Right lobe of liver (tissue), 6 donors: ENCODE data around the gene SPATS2L. TPM values are rescaled to one million over a fixed set of nuclear protein-coding genes. Genes with fewer than 3 reads are reported as not detected.

Source experiments
- ATAC-seq, 4 donors: fragments of 200-7000 bp; cut with Tn5 transposase; one replicate each; pipeline ENCODE4 v1.9.1; 2020; ENCODE audit warnings: mild to moderate bottlenecking in 4 of 4, moderate library complexity in 4 of 4
- DNase-seq, 3 donors: peaks; one replicate each; pipeline ENCODE4 v3.0.0-alpha.2; 2020
- H3K27ac ChIP-seq, 3 donors: fragments of 200-600 bp; one replicate each; pipeline ENCODE4 v1.8.0; 2022
- H3K27me3 ChIP-seq, 2 donors: fragments of 200-600 bp; one replicate each; pipeline ENCODE4 v1.8.0; 2022
- H3K36me3 ChIP-seq, 4 donors: fragments of 200-600 bp; sonication (generic) in 1 of 4; one replicate each; pipeline versions ENCODE4 v1.5.1 to v1.8.0; 2017 to 2022; ENCODE audit warnings: control low read depth in 1 of 4
- H3K4me1 ChIP-seq, 4 donors: fragments of 200-600 bp; sonication (generic) in 1 of 4; one replicate each; pipeline versions ENCODE4 v1.5.1 to v1.8.0; 2017 to 2022; ENCODE audit warnings: control low read depth in 1 of 4
- H3K4me3 ChIP-seq, 3 donors: fragments of 200-600 bp; one replicate each; pipeline ENCODE4 v1.8.0; 2022
- H3K9me3 ChIP-seq, 4 donors: fragments of 200-600 bp; sonication (generic) in 1 of 4; one replicate each; pipeline versions ENCODE4 v1.5.1 to v1.8.0; 2017 to 2022; ENCODE audit warnings: control low read depth in 1 of 4
- POLR2A ChIP-seq: fragments of 450-650 bp; IDR thresholded peaks from one replicate; pipeline ENCODE4 v1.6.1; 2017; ENCODE audit warnings: antibody characterized with exemption, mild to moderate bottlenecking
- WGBS: methylation state at CpG from one replicate; pipeline ENCODE4 v1.1.6; 2018; ENCODE audit warnings: low coverage, low lambda C conversion rate; ENCODE audit not compliant: insufficient coverage; ENCODE audit errors: missing lambda C conversion rate; 5-methylcytosine and 5-hydroxymethylcytosine counted together
- intact Hi-C, 2 donors: fragments of 100-400 bp; cut with DNase I; formaldehyde crosslinking; loops; one replicate each; pipeline versions ENCODE4 v1.11.2 to v1.14.1; 2022
- total RNA-seq, 6 experiments: library from RNA; depleted of rRNA in 2 of 6; stranded (reverse); fragments of >200 nt in 2 of 6; fragmentation: NEBNext Ultra II Directional in 3 of 6; extraction: Animal tissue kit (Norgen Biotek cat#: 25700) in 3 of 6; gene quantifications; one replicate each; pipeline versions ENCODE4 v1.1.0 to v1.2.4, GENCODE V29; 2016 to 2023
- TF ChIP-seq, protein P1 (sequence below), 4 donors: fragments of 200-600 bp in 3 of 4; fragments of 450-650 bp in 1 of 4; IDR thresholded peaks; one replicate each; pipeline versions ENCODE4 v1.5.1 to v1.8.0; 2016 to 2022; ENCODE audit warnings: antibody characterized with exemption in 4 of 4, mild to moderate bottlenecking in 2 of 4
- donor health status: DM: no; HTN: yes; CAD: no.
- donor health status: DM: no; HTN: no; CAD: no.
- donor health status: DM: no; HTN: no; CAD: no.
- donor health status: DM: no; HTN: yes; CAD: no.
- donor health status: DM: no; HTN: yes; CAD: no.

SPATS2L gene
- total RNA-seq, 6 experiments from 2014 or later = 60.7 to 109 (median 72.9) TPM

DNA sequence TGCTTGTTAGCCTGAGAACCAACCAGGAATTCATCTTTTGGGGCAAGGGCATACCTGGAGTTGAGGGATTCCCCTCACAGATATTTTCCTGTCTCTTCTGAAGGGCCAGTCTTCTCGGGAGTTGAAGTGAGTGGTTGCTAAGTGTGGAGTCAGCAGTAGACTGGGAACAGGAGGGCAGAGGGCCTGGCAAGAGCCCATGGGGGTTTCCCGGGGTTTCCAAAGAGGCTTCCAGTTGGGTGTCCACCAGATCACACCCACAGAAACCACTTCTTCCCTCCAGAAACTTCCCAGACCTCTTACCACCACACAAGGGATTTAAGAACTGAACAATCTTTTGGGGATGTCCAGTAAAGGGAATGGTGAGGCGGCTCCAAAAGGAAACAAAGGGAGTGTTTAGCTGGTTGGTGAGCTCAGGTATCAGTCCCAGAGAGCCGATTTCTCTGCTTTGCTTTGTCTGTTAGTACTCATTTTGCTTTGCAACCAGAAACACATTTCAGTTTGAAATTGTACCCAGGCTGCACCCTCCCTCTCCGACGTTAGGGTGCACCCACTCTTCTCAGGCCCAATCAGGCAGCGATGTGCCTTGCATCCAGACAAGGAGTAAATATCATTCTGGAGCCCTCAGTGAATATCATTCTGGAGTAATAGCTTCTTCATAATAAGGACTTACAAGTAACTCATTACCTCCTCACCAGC, 47.5 kb upstream of the SPATS2L start:
- TF ChIP-seq POLR2A = no peak
- TF ChIP-seq, protein P1, sequence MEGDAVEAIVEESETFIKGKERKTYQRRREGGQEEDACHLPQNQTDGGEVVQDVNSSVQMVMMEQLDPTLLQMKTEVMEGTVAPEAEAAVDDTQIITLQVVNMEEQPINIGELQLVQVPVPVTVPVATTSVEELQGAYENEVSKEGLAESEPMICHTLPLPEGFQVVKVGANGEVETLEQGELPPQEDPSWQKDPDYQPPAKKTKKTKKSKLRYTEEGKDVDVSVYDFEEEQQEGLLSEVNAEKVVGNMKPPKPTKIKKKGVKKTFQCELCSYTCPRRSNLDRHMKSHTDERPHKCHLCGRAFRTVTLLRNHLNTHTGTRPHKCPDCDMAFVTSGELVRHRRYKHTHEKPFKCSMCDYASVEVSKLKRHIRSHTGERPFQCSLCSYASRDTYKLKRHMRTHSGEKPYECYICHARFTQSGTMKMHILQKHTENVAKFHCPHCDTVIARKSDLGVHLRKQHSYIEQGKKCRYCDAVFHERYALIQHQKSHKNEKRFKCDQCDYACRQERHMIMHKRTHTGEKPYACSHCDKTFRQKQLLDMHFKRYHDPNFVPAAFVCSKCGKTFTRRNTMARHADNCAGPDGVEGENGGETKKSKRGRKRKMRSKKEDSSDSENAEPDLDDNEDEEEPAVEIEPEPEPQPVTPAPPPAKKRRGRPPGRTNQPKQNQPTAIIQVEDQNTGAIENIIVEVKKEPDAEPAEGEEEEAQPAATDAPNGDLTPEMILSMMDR (IDR thresholded peaks at IDR 0.05) = no peak
- no peaks in the 10 kb centered on the region for H3K27me3 ChIP-seq
- 72% methylated on average over 6 of the region's 7 CpGs for WGBS
- H3K36me3 ChIP-seq = no peaks in the 10 kb centered on the region
- no peaks in the 10 kb centered on the region for H3K9me3 ChIP-seq
- no peak overlapping the region for H3K27ac ChIP-seq
- no peaks in the 10 kb centered on the region for H3K4me1 ChIP-seq
- ATAC-seq (peak in 2 of 4 donors; percentile 20 to 63), DNase-seq (peak in 1 of 3 donors; percentile 20)
- intact Hi-C loops = no loop called here
- H3K4me3 ChIP-seq = no peak overlapping the region

DNA sequence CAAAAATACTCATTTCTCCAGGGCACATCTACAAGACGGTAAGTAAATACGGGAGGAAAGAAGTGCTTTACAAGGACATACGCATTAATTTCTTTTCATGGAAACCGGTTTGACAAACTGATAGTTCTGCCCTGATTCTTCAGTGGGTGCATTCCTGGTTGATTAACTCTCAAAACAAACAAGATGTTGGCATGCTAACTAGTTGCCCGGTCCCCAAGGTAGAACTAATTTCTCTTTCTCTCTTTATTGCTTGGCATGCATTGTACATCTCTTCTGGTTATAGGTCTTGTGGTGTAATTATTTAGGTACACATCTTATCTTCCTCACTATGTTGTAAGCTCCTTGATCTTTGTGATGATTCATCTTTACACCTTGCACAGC, 46.9 kb upstream of the SPATS2L start:
- DNase-seq = no peak
- no peak overlapping the region for H3K4me3 ChIP-seq
- H3K4me1 ChIP-seq = no peaks in the 10 kb centered on the region
- TF ChIP-seq, protein P1 (IDR thresholded peaks at IDR 0.05) = no peak
- no peak for TF ChIP-seq POLR2A
- no peaks in the 10 kb centered on the region for H3K9me3 ChIP-seq
- 53% methylated on average over 5 of the region's 5 CpGs for WGBS
- no peak overlapping the region for H3K27ac ChIP-seq
- peak in 2 of 4 donors; percentile 38 to 68 for ATAC-seq
- H3K27me3 ChIP-seq = no peaks in the 10 kb centered on the region
- intact Hi-C loops = no loop called here
- no peaks in the 10 kb centered on the region for H3K36me3 ChIP-seq

DNA sequence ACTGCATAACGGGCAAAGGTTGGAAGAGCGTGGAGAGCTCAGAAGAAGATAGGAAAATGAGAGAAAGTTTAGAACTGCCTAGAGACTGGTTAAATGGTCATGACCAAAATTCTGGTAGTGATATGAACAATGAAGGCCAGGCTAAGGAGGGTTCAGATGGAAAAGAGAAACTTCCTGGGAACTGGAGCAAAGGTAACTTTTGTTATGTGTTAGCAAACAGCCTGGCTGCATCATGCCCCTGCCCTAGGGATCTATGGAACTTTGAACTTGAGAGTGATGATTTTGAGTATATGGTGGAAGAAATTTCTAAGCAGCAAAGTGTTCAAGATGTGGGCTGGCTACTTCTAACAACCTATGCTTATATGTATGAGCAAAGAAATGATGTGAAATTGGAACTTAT, 44.4 kb upstream of the SPATS2L start:
- intact Hi-C loops = no loop called here

DNA sequence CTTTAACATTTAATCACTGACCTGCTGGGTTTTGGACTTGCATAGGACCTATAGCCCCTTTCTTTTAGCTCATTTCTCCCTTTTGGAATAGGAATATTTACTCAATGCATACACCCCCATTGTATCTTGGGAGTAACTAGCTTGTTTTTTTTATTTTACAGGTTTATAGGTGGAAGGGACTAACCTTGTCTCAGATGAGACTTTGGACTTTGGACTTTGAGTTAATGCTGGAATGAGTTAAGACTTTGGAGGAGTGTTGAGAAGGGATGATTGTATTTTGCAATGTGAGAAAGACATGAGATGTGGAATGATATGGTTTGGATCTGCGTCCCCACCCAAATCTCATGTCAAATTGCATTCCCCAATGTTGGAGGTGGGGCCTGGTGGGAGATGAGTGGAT, 43.2 kb upstream of the SPATS2L start:
- no peak for TF ChIP-seq POLR2A
- TF ChIP-seq, protein P1 (IDR thresholded peaks at IDR 0.05) = no peak
- WGBS = 100% methylated on average over 1 of the region's 1 CpG
- intact Hi-C loops = no loop called here
- Histone ChIP-seq H3K4me3 (no peak overlapping the region), H3K27me3 (no peaks in the 10 kb centered on the region), H3K36me3 (no peaks in the 10 kb centered on the region), H3K4me1 (no peaks in the 10 kb centered on the region), H3K9me3 (no peaks in the 10 kb centered on the region), H3K27ac (no peak overlapping the region)
- no peak for ATAC-seq
- DNase-seq = no peak

More for the DNA sequence above, 44.4 kb upstream of the SPATS2L start:
- WGBS = 85% methylated on average over 2 of the region's 2 CpGs
- ATAC-seq = peak; percentile 68 to 84 (median 74)
- H3K4me3 ChIP-seq = no peak overlapping the region
- H3K36me3 ChIP-seq = no peaks in the 10 kb centered on the region
- peak in 1 of 3 donors; percentile 18 for DNase-seq
- no peaks in the 10 kb centered on the region for H3K9me3 ChIP-seq
- H3K4me1 ChIP-seq = no peaks in the 10 kb centered on the region
- TF ChIP-seq POLR2A = no peak
- TF ChIP-seq, protein P1 (IDR thresholded peaks at IDR 0.05) = no peak
- H3K27ac ChIP-seq = no peak overlapping the region
- H3K27me3 ChIP-seq = no peaks in the 10 kb centered on the region
